ENCODE measurements around the gene ANKRD33.

ANKRD33 gene

DNA sequence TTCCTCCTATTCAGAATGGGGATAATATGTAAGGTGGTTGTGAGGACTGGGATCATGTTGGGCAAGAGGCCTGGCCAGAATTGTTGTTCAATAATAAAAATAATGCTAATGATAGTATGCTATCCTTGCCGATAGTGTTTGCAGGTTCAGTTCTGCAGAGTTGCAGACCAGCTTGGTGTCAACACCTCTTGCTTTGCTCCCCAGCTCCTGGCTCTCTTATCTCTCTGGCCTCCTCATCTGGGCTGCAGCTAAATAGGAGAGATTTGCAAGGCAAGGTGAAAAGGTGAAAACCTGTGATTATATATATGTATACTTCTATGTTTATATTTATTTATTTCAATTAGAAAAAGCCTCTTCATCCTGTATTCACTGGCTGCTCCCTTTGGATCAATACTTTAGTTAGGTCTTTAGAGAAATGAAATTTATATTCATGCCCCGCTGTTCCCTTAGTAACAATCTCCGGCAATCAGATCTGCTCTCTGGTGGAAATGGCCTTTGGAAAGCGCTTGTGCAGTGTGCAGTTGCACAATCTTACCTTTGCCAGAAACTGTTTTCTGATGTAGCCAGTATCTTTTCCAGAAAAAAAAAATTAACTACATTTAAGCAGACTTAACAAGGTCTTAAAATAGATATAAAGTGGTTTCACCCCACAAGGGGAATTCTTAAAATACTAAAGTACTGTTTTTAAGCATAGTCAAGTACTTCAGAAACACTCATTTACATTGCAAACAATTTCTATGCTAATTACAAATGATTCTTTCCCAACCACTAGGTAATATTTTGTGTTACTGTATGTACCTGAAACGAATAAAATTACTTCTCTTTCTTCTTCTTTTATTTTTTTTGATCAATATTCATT, 44.5 kb downstream of the ANKRD33 start:
- no peaks in the 10 kb centered on the region for H3K27me3 ChIP-seq (ENCODE audit: control insufficient read depth, insufficient read depth, low read length, poor library complexity, severe bottlenecking)
- WGBS, 2 experiments: 90 to 95% methylated on average over 4 to 5 of the region's 5 CpGs
- H3K27ac ChIP-seq (ENCODE audit: insufficient read depth, low read depth, low read length, poor library complexity, severe bottlenecking): no peak overlapping the region
- no peaks in the 10 kb centered on the region for H3K9me3 ChIP-seq (ENCODE audit: control insufficient read depth, low read length)
- no peaks in the 10 kb centered on the region for H3K4me1 ChIP-seq (ENCODE audit: control insufficient read depth, insufficient read depth, low read length)
- no peak overlapping the region for H3K4me3 ChIP-seq (ENCODE audit: insufficient read depth, low read depth, low read length)
- no peaks in the 10 kb centered on the region for H3K36me3 ChIP-seq (ENCODE audit: control insufficient read depth, insufficient read depth, low read length)

GRCh38 chr12:51934080-51934479, 46.2 kb downstream of the ANKRD33 start:
- Histone ChIP-seq H3K27me3 (ENCODE audit: control insufficient read depth, insufficient read depth, low read length, poor library complexity, severe bottlenecking) (no peaks in the 10 kb centered on the region), H3K4me3 (ENCODE audit: insufficient read depth, low read depth, low read length) (no peak overlapping the region), H3K27ac (ENCODE audit: insufficient read depth, low read depth, low read length, poor library complexity, severe bottlenecking) (no peak overlapping the region), H3K9me3 (ENCODE audit: control insufficient read depth, low read length) (no peaks in the 10 kb centered on the region), H3K4me1 (ENCODE audit: control insufficient read depth, insufficient read depth, low read length) (peaks cover 4% of the 10 kb centered on the region), H3K36me3 (ENCODE audit: control insufficient read depth, insufficient read depth, low read length) (no peaks in the 10 kb centered on the region)
- WGBS, 2 experiments: 89% methylated on average over 4 of the region's 4 CpGs

GRCh38 chr12:51937926-51938325, 50.0 kb downstream of the ANKRD33 start:
- H3K9me3 ChIP-seq (ENCODE audit: control insufficient read depth, low read length): no peaks in the 10 kb centered on the region
- 57 to 63% methylated on average over 2 of the region's 2 CpGs for WGBS, 2 experiments
- H3K27me3 ChIP-seq (ENCODE audit: control insufficient read depth, insufficient read depth, low read length, poor library complexity, severe bottlenecking): no peaks in the 10 kb centered on the region

DNA sequence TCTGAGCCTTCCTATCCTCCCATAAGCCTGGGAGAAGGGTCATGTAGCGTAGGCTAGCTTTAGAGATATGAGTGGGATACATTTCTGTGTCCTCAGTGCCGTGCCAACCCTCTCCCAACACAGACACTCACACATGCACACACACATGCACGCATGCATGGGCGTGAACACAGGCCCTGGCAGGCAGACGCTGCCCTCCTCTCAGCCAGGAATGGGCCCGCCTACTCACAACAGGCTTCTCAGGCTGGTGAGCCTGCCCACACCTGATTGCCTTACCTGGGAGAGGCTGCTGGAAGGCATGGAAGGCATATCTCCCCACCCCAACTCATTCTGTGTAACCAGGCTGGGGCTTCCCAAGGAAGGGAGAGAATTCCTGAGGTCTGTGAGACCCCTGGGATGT, 50.8 kb downstream of the ANKRD33 start:
- H3K4me1 ChIP-seq (ENCODE audit: control insufficient read depth, insufficient read depth, low read length): peaks cover 4% of the 10 kb centered on the region
- 91 to 96% methylated on average over 6 of the region's 6 CpGs for WGBS, 2 experiments
- no peaks in the 10 kb centered on the region for H3K36me3 ChIP-seq (ENCODE audit: control insufficient read depth, insufficient read depth, low read length)
- no peak overlapping the region for H3K27ac ChIP-seq (ENCODE audit: insufficient read depth, low read depth, low read length, poor library complexity, severe bottlenecking)
- H3K27me3 ChIP-seq (ENCODE audit: control insufficient read depth, insufficient read depth, low read length, poor library complexity, severe bottlenecking): no peaks in the 10 kb centered on the region
- H3K9me3 ChIP-seq (ENCODE audit: control insufficient read depth, low read length): no peaks in the 10 kb centered on the region
- no peak overlapping the region for H3K4me3 ChIP-seq (ENCODE audit: insufficient read depth, low read depth, low read length)

More at GRCh38 chr12:51937926-51938325, 50.0 kb downstream of the ANKRD33 start:
- Histone ChIP-seq H3K27ac (ENCODE audit: insufficient read depth, low read depth, low read length, poor library complexity, severe bottlenecking) (no peak overlapping the region), H3K4me1 (ENCODE audit: control insufficient read depth, insufficient read depth, low read length) (peaks cover 4% of the 10 kb centered on the region), H3K36me3 (ENCODE audit: control insufficient read depth, insufficient read depth, low read length) (no peaks in the 10 kb centered on the region), H3K4me3 (ENCODE audit: insufficient read depth, low read depth, low read length) (no peak overlapping the region)

GRCh38 chr12:51941011-51941581, 53.2 kb downstream of the ANKRD33 start:
- Histone ChIP-seq H3K27ac (ENCODE audit: insufficient read depth, low read depth, low read length, poor library complexity, severe bottlenecking) (no peak overlapping the region), H3K9me3 (ENCODE audit: control insufficient read depth, low read length) (no peaks in the 10 kb centered on the region)
- 84 to 86% methylated on average over 15 of the region's 15 CpGs for WGBS, 2 experiments

More at GRCh38 chr12:51941011-51941581, 53.2 kb downstream of the ANKRD33 start:
- peaks cover 4% of the 10 kb centered on the region for H3K4me1 ChIP-seq (ENCODE audit: control insufficient read depth, insufficient read depth, low read length)
- H3K36me3 ChIP-seq (ENCODE audit: control insufficient read depth, insufficient read depth, low read length): no peaks in the 10 kb centered on the region
- H3K27me3 ChIP-seq (ENCODE audit: control insufficient read depth, insufficient read depth, low read length, poor library complexity, severe bottlenecking): no peaks in the 10 kb centered on the region
- H3K4me3 ChIP-seq (ENCODE audit: insufficient read depth, low read depth, low read length): no peak overlapping the region

Measured in ectodermal cell (in vitro differentiated cells).